Vagina (tissue), 2 donors: ENCODE data around the gene CDH4.

Experiments used
- POLR2A ChIP-seq, 2 donors: fragments of 450-650 bp; IDR thresholded peaks; one replicate each; pipeline ENCODE4 v1.6.1; 2017; ENCODE audit warnings: antibody characterized with exemption in 2 of 2, mild to moderate bottlenecking in 2 of 2, moderate library complexity in 2 of 2
- POLR2AphosphoS5 ChIP-seq, 2 donors: sonication (generic); formaldehyde crosslinking; IDR thresholded peaks; one replicate each; pipeline ENCODE4 v1.9.0; 2017; ENCODE audit warnings: antibody characterized with exemption in 2 of 2, mild to moderate bottlenecking in 2 of 2, low read depth in 1 of 2; ENCODE audit not compliant: insufficient read depth in 1 of 2
- TF ChIP-seq, protein P1 (sequence below), 3 experiments: fragments of 450-650 bp in 2 of 3; fragments of 200-600 bp in 1 of 3; sonication (generic) in 1 of 3; IDR thresholded peaks; one replicate each; pipeline ENCODE4 v1.5.1; 2017 to 2019; ENCODE audit warnings: antibody characterized with exemption in 3 of 3, mild to moderate bottlenecking in 2 of 3, moderate library complexity in 2 of 3

DNA sequence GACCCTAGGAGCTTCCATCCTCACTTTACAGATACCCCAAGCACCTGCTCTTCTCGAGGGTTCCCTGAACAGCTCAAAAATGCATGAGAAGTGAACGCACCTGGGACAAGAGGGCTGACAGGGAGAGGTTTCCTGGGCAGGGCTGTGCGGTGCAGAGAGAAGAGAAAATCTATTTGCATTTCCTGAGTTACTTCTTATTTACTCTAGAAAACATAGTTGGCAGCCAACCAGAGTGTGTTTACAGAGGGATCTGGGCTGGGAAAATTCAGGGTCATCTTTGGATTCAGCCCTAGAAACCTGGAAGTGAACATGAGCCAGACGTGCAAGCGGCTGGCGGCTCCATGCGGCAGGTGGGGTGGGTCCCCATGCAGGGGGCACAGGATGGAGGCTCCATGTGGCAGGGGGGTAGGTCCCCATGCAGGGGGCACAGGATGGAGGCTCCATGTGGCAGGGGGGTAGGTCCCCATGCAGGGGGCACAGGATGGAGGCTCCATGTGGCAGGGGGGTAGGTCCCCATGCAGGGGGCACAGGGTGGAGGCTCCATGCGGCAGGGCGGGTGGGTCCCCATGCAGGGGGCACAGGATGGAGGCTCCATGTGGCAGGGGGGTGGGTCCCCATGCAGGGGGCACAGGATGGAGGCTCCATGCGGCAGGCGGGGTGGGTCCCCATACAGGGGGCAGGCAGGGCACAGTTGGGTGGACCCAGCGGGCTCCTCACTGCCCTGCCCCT is 471.6 kb downstream of the CDH4 start:
- TF ChIP-seq POLR2AphosphoS5 (IDR thresholded peaks at IDR 0.05; ENCODE audit: insufficient read depth in 1 of 2, low read depth in 1 of 2) (no peak), POLR2A (IDR thresholded peaks at IDR 0.05) (no peak)
- TF ChIP-seq, protein P1, sequence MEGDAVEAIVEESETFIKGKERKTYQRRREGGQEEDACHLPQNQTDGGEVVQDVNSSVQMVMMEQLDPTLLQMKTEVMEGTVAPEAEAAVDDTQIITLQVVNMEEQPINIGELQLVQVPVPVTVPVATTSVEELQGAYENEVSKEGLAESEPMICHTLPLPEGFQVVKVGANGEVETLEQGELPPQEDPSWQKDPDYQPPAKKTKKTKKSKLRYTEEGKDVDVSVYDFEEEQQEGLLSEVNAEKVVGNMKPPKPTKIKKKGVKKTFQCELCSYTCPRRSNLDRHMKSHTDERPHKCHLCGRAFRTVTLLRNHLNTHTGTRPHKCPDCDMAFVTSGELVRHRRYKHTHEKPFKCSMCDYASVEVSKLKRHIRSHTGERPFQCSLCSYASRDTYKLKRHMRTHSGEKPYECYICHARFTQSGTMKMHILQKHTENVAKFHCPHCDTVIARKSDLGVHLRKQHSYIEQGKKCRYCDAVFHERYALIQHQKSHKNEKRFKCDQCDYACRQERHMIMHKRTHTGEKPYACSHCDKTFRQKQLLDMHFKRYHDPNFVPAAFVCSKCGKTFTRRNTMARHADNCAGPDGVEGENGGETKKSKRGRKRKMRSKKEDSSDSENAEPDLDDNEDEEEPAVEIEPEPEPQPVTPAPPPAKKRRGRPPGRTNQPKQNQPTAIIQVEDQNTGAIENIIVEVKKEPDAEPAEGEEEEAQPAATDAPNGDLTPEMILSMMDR (IDR thresholded peaks at IDR 0.05): no peak
